ENCODE results near the gene PHC3.

Gene PHC3

DNA sequence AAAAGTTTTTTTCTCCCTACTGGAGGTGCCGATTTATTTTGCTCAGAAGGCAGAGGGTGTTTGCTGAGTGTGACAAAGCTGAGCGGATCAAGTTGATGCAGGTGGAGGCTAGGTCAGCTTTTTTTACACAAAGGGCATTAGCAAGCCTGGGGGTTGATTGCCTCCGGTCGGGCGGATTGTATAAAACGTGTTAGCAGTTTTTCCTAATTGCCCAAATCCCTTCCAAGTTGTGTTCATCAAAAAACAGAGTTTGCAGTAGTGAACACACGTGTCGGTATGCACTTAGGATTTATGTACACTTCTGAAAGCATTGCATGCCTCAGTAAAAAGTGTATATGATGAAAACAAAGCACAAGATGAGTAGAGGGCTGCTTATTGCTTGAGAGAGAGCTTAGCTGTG, 141.1 kb downstream of the PHC3 start:
- DNase-seq (ENCODE audit: low read depth): no peak

DNA sequence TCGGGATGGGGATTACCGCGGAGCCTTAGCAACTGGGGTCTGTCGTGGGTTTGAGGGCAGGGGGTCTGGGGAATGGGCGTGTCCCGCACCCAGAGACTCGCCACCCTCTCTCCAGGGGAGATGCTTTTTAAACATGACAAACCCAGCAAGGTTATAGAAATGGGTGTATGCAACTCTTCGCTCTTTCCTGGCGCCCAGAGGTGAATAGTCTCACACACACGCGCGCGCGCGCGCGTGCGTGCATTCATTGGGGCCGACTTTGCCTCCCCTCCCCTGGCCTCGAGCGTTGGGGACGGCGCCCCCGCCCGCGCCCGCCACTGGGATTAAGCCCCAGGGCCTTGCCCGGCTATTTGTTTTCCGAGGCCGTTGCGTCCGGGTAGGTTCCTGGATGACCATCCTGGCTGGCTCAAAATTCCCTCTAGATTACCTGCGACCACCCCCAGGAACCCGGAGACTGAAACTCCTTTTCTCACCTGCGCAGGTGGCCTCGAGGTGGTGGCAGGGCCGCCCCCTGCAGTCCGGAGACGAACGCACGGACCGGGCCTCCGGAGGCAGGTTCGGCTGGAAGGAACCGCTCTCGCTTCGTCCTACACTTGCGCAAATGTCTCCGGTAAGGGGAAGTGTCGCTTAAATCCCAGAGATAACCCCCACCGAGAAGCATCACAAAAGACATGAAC, 143.0 kb downstream of the PHC3 start:
- DNase-seq (ENCODE audit: low read depth): no peak
